GM21528 (cell line): ENCODE results near the gene AHNAK2.

Source experiments
- ATAC-seq: cut with Tn5 transposase; IDR thresholded peaks from one replicate; pipeline ENCODE4 v1.9.1; 2021; ENCODE audit warnings: mild to moderate bottlenecking, moderate library complexity; ENCODE audit not compliant: unreplicated experiment, low FRiP score

Gene AHNAK2

DNA sequence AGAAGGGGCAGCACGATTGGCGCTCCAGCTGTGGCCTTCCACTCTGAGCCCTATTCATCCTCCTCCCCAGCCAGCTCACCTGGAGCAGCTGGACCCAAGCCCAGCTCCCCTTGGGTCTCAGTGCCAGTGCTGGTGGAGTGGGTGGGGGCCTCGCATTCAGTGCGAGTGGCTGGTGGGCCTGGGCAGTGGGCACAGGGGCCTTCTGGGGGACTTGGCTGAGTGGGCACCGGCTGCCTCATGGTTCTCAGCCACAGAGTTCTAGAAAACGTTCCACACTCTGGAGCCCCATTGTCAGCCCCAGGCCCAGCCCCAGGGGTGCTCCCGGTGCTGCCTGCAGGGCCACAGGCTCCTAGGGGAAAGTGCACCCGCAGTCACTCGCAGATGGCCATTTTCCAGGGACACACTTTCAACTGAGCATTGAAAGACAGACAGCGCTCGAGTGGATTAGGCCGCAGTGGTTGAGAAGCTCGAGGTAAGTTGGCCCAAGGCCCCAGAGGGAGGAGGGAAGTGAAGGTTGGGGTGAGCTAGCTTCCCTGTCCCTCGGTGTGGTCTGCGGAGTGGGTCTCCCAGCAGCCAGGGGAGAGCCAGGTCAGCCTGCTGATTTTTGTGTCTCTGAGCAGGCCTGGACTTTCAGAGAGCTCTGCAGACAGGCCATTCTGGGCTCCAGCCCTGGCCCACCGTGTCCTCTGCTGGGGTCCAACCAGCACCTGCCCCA lies 11.2 kb upstream of the AHNAK2 start:
- no peak for ATAC-seq

DNA sequence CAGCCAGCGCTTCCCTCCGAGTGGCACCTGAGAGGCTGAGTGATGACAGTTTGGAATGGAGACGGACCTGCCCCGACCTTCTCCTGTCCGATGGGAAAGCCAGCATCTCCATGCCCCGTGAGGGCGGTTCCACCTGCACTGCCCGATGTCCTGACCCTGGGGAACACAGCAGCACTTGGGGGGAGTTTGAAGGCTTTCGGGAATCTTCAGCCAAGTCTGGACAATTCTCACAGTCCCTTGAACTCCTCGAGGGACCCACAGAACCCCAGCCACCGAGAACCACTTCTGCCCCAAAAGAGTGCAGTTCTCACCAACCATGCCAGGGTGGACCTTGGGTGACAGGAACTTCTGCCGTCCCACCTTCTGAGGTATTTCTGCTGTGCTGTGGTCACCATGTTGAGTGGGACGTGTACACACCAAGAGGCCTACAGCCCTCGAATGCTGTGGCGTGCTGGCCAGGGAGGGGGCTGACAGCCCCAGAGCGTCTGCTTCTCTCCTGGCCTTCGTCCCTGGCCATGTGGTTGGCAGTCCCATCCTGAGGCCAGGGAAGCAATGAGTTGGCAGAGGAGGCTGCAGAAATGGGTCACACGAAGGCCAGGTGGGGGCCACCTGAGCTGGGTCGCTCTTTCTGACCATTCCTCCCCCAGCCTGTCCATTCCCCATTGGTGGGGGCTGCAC lies 8.5 kb upstream of the AHNAK2 start:
- no peak for ATAC-seq

DNA sequence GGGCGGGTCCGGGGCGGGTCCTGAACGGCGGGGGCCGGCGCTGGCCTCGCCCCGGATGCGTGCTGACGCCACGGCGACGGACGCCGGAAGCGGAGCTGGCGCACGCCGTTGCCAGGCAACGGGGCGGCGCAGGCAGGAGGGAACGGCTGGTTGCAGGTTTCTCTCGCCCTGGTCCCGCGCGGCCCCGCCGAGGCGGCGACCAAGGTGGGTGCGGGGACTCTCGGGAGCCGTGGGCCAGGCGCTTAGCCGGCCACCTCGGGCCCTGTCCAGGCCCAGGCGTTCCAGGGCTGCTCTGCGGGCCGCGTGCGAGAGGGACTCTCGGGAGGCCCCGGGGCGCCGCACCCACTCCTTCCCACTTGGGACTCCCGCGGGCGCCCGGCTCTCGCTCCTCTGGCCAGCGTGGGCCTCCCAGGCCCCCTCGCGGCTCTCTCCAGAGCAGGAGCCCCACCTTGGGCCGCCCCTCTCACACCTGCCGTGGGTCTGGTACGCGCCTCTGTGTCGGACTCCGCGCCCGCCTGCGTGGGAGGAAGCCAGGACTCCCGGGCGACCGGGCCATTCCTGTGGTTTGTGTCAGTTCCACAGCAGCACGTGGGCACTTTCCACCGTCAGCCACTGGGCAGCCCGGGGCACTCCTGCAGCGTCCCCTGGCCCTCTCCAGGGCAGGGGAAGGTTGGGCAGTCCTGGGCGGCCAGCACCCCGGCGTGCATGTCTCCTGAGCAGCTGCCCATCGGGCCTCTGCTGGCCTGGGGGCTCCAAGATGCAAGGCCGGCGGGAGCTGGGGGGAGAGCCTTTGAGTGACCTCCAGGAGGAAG lies 7.7 kb upstream of the AHNAK2 start, which contains the start of gene CLBA1:
CLBA1 (plus strand) TSS at position 114 of the 812 bp plus-strand sequence; CDS start at position 758, 644 bp downstream.
- ATAC-seq = peak; percentile 88

DNA sequence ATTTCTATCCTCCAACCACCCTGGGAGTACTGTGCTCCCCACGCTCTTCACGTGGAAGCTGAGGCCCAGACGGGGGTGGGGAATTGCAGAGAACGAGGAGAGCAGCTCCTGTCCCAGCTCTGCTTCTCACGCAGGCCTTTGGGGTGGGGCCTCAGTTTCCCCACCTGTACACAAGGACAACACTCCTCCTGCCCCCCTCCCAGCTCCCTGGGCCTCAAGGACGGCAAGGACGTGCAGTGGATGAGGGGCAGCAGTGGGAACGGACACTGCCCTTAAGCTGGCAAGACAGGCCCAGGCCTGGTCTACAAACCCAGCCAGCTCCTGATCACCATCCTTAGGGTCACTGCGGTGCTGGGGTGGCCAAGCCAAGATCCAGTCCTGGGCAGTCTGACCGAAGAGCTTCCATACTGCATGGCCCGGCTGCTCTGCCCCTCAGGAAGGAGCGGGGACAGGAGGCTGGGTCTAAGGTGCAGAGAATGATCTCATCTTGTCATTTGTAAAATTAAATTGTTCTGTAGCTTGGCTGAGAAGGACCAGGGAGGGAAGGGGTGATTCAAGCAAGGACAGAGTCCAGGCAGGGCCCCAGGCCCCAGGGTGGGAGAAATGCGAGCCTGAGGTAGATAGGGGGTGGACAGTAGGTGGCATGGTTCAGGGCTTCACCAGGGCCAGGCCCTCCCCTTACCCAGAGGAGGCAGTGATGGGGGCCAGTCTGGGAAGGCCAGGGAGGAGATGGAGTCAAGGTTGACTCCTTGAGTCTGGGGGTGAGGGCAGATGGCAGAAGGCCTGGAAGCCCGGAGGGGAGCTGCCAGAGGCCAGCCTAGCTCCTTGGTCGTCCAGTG lies 6.1 kb upstream of the AHNAK2 start:
- ATAC-seq = no peak

DNA sequence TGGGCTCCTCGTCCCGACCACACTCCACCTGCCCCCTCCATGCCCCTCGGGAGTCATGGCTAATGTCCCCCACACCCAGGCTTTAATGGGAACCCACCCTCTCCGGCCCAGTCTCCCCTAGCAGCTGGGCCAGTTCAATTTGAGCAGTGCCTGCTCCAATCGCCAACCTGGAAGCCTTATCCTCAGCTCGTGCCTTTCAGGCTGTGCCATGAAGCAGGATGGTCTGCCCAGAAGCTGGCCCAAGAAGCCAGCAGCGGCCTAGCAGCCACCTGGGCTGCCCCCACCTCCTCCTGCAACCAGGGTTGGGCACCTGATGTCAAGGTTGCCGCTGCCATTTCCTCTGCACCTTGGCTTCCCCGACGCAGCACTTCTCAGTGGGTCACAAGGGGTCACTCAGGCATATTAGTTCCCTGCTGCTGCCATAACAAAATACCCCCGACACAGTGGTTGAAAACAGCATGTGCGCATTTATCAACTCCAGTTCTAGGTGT lies 5.1 kb upstream of the AHNAK2 start:
- no peak for ATAC-seq

DNA sequence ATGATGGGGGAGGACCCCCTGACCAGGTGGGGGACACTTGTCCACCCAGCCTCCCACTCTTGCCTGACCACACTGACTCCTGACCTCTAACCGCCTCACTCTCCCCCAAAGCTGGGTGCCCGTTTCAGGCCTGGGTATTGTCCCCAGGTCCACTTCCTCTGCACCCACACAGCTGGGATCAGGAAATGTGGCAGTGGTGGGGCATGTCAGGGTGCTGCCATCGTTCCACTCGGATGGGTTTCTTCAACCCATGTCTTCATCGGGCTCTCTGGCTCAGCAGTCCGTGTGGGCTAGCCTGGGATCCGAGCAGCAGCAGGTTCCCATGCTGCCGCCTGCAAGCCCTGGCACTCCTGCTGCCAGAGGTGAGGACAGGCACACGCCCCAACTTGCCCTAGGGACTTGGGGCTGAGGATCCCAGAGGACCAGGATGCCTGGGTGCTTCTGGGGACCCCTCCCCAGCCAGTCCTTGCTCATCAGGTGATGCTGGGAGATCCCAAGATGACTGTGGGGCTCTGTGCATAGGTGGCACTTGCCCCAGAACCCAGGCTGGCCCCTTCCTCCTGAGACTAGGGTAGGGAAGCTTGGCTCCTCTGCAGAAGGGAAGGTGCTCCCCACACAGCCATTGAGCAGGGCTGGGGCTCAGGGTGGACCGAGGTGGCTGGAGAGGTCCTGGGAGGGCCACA lies 4.5 kb upstream of the AHNAK2 start:
- ATAC-seq = no peak

DNA sequence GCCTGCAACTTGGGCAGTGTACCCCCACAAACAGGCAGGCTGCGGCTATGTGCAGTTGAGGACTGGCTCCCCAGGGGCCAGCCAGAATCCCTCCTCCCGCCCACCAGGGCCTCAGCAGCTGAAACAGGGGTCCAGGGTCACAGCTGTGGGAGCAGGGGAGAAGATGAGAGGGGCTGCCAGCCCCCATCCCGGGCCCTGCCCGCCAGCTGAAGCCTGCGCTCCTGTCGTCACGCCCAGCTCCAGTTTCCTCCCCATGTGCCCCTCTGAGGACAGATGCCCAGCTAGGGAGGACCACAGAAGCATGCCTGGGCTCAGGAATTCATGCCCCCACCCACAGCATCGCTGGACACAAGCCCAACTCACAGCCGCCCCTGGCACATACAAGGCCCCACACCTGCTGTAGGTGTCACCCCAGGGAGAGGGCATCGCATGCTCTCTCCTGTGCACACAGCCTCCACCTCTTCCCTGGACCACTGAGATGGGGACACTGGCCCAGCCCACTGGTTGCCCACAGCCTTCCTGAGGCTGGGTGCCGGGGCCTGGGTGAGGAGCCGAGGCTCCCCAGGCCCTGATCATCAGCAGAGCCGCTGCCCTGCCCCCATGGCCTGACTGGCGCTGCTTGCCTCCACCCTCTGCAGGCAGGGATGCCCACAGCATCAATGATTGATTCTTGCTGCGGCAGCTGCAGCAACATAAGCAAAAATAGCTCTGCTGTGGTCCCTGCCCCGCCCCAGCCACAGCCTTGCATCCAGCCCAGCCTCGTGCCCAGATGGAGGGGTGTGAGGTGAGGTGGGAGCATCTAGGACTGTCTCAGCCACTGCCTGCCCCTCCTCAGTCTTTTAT lies 3.7 kb upstream of the AHNAK2 start:
- ATAC-seq = no peak

DNA sequence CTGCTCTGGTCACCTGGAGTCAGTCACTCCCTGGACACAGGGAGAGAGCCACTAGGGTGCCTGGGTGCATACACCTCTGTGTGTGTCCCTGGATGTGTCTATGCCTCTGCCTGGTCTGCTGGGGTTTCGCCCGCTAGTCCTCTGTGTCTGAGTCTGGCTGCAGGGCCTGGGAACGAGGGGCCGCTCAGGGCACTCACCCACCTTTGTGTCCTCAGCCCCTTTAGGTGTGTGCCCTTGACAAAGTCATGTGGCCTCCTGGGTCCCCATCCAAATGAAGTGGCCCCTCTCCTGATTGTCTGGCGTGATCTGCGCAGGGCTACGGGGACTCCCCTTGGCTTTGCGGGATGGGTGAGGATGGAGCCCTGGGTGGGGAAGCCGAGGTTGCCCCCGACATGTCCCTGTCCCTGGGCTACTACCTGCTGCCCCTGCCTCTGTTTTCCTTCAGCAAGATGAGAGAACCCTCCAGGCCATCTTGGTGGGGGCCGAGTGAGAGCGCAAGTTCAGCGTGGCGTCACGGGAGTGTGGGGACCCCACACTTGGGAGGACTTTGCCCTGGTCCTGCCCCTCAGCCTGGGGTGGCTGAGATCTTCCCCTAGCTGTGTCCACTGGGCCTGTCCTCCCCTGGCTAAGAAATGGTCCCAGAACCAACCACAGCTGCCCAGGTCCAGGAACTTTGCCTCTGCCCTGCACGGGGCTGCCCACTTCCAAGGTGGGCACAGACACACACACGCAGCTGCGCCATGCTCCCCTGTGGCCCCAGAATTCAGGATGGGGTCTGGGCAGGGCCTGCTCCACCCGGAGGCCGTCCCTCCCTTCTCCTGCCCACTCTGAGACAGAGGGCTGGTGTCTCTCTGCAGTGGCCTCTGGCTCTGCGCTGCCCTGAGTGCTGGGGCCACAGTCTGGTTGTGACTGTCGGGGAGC lies 2.7 kb upstream of the AHNAK2 start:
- no peak for ATAC-seq

DNA sequence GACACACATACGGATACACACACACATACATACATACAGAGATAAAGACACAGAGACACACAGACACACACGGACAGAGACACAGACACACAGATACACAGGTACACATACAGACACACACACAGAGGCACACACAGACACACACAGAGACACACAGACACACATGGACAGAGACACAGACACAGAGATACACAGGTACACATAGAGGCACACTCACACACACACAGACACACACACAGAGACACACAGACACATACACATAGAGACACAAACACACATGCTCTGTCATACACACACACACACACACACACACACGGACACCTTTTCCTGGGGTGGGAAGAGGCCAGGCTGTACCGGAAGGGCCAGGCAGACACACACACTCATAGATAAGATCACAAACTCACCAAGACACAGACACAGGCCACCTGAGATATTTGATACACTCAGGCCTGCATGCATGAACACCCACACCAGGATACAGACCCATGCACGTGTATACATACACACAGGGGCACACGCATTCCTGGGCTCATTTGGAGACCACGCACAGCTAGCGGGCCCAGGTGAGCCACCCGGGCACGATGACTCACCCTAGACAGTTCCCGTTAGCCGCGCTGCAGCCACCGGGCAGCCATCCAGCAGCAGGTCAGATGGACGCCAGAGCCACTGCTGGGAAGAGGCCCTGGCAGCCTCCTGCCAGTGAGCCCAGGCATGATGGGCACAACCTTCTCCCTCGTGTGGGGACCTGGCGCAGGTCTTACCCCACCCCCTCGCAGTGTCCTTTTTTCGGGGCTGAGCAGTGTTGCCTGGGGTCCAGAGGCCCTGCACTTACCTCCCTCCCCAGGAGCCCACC lies 1.8 kb upstream of the AHNAK2 start:
- ATAC-seq = no peak

DNA sequence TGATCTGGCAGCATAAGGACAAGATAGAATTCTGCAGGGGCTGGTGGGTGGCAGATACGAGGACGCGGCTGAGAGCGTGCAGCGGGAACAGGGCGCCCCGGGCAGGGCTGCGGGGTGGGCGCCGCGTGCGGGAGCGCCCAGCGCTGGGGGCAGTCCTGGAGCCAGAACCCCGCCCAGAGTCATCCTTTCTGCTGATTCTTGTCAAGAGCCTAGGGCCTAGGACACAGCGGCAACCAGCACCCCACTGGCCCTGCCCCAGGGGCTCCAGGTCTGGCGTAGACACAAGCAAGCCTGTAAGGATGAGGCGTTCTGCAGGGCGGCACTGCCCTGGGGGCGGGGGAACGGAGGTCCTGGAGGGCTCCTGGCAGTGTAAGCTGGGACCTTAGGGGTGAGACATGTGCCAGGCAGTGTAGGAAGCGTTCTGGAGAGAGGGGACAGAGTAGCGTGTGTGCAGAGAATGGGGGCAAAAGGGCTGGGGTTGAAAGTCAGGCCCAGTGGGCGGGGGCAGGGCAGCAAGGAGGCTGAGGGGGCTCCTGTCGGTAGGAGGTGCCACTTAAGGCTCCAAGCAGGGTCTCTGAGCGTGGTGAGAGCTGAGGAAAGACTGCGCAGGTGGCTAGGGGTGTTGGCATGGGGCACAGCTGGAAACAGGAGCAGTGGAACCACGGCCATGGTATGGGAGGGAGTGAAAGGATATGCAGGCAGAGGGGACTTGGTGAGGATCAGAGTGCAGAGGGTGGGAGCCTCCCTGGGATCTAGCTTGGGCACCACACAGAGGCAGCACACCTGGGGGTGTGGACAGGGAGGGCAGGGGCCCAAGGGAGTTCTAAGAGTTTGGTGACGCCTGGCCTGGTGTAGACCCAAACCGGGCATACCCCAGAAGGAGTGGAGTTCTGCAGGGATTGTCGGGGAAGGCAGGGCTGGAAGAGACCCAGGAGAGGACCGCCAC lies 845 bp upstream of the AHNAK2 start:
- ATAC-seq = no peak

DNA sequence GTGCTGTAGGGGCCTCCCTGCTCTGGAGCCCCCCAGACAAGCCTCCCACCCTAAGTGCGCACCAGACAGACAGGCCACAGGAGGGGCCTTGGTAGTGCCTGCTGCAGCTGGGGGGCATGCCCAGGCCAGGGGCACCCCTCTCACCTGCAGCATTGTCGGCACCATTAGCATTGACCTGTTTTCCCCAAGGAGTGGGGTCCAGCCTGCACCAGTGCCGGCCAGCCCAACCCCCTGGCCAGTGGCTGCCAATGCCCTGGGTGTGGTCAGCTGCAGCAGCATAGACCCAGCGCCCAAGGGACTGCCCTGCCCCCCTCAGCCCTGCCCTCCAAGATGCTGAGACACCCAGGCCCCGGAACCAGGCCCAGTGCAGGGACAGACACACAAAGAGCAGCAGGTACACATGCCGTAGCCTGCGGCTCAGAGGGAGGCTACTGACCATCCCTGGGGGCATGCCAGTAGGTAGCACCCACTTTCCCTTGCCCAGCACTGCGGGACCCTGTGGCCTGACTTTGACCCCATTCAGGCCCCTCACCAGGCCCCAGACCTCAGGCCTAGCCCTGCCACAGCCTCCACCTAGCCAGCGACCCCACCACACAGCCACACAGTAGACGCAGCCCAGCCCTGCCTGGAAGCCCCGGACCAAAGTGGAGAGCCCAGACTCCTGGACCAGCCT lies 1.0 kb downstream of the AHNAK2 start:
- ATAC-seq = no peak

DNA sequence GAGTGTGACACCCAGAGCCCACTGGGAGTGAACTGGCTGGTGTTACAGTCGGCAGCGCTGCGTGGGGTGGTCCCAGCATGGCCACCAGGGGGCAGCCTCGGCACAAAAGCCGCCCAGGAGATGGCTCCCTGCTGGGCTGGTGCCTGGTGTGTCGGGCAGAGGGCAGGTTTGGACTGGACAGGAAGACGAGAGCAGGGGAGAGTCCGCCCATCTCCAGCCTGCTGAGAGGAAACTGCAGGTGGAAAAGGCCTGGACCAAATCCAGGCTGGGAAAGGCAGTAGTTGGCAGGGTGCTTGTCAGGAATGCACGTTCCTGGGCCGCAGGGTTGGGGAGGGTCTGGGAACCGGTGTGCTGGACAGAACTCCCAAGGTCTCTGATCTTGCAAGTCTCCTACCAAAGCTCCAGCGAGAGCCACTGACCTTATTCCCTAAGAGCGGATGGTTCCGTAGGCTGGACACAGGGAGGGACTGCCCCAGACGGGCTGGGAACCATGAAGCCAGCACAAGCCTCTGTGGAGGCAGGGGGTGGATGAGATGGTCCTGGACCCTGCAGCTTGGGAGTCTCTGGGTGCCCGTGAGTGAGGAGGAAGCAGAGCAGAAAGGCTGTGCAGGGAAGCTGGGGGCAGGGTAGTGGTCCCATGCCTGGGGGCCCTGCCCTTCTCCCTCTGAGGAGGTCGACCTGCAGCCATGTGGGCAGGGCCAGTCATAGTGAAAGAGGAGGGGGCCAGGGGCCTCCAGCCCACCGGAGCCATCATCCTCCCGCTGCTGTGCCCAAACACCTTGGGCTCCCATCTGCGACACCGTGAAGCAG lies 1.8 kb downstream of the AHNAK2 start:
- ATAC-seq = peak; percentile 49

DNA sequence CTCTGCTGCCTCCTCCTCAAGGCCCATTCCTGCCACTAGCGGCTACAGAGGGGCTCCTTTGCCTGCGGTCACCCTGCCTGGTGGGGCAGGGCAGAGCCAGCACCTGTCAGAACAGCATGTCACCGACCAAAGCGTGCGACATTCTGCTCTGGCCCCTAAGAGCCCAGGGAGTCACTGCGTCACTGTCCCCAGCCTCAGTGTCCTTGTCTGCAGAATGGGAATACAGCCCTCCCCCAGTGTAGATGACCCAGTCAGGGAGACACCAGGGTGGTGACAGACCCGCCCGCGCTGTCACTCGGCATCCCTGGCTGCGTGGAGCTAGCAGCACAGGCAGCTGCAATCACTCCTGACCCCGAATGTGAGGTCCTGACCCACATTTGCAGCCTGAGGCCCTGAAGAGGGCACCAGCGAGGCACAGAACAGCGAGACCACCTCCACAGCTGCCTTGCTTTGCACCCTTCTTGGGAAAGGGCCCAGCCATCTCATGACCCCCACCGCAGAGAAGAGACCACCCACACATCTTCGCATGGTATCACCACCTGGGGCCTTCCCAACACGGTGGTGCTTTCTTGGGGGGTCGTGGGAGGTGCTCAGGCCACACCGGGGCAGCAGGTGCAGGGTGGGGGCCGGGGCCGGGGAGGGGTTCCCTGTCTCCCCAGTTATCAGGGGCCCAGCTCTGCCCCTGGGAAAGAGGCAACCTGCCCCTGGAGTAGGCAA lies 2.5 kb downstream of the AHNAK2 start:
- no peak for ATAC-seq
